Activated T-helper 1 cell treated with Interleukin-2 at 50 U/mL for 16 hours (primary cell): ENCODE measurements around the gene VIT.

Experiments
- DNase-seq: peaks from one replicate; pipeline ENCODE4 v3.0.0-alpha.2; 2020; ENCODE audit warnings: low read depth

VIT gene, protein sequence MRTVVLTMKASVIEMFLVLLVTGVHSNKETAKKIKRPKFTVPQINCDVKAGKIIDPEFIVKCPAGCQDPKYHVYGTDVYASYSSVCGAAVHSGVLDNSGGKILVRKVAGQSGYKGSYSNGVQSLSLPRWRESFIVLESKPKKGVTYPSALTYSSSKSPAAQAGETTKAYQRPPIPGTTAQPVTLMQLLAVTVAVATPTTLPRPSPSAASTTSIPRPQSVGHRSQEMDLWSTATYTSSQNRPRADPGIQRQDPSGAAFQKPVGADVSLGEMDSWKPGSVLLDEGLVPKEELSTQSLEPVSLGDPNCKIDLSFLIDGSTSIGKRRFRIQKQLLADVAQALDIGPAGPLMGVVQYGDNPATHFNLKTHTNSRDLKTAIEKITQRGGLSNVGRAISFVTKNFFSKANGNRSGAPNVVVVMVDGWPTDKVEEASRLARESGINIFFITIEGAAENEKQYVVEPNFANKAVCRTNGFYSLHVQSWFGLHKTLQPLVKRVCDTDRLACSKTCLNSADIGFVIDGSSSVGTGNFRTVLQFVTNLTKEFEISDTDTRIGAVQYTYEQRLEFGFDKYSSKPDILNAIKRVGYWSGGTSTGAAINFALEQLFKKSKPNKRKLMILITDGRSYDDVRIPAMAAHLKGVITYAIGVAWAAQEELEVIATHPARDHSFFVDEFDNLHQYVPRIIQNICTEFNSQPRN

DNA sequence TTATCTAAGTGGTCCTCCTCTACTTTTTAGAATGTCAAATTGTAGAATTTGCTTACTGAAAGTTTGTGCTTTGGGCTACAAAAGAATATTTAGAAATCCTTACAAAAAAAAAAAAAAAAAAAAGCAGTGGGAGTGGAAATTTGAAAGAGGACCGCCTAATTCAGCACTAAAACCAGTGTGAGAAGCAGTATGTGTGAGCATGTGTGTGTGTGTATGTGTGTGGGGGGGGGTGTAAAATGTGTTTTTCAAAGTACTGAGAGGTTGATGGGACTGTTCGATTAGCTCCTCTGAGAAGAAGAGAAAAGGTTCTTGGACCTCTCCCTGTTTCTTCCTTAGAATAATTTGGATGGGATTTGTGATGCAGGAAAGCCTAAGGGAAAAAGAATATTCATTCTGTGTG is at the start of gene VIT:
TSS of gene VIT (plus strand) at position 175 of the 400 bp plus-strand sequence. CDS start 19,664 bp downstream, outside the sequence.
- no peak for DNase-seq

DNA sequence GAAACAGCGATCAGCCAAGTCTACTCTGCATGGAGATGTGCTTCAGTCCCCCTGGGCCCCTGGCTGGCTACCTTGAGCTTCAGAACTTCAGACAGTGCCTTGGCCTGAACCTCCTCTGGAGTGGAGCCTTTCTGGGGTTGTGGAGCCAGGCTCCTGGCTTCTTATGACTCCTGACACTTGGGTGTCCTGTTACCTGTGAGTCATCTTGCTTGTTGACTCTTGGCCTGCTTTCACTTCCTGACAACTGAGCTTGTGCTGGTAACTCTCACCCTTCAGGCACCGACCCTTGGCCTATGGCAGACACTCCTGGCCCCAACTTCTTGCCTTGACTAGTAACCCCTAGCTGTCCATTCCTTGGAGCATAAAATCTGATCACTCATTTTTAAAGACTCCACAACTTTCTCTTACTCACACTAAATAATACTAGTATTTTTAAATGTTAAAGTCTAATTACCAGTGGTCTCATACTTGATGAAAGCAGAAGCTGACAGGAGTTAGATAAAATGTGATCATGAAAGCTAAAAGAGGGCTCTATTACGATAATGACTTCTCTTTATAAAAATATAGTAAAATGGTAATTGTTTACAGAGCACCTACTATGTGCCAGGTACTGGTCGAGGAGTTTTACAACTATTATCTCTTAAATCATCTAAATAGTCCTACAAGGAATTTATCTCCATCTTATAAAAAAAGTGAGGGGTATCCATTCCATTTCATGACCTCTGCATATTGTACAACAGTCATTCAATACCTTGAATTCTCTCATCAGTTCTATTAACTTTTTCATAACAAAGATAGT is 46.3 kb upstream of the VIT start:
- DNase-seq, result no peak

DNA sequence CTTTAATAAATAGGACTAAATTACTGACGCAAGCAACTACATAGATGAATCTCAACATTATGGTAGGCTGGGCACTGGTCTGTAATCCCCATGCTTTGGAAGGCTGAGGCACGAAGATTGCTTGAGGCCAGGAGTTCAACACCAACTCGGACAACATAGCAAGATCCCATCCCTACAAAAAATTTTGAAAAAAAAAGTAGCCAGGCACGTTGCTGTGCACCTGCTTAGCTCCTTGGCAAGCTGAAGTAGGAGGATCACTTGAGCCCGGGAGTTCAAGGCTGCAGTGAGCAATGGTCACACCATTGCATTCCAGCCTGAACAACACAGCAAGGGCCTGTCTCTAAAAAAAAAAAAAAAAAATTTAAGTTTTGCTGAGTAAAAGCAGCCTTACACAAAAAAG is 43.4 kb upstream of the VIT start:
- no peak for DNase-seq

DNA sequence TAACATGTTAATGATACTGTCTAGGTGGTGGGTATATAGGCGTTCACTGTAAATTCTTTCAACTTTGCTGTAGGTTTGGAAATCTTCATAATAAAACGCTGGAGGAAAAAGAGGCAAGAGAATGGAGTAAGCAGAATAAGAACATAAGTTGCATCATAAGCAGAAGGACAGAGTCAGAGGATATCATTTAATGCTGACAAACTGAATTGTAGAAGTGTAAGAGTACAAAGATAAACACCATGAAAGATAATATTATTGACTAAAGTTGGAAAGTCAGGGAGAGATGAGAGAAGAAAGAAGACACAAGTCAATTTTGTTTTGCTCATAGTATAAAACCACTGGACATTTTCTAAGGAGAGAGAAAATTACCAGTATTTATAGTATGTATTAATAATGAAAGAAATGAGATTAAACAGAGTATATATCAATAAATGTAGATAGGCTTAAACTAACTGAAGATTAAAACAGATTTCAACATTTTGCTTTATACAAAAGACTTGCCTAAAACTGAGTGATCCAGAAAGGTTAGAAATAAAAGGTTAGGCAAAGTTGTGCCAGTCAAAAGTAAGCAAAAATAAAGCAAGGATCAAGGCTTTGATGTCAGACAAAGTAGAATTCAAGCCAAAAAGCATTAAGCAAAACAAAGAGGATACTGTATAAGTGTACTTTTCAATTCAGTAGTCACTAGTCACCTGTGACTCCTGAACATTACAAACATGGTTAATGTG is 42.4 kb upstream of the VIT start:
- DNase-seq, result no peak

DNA sequence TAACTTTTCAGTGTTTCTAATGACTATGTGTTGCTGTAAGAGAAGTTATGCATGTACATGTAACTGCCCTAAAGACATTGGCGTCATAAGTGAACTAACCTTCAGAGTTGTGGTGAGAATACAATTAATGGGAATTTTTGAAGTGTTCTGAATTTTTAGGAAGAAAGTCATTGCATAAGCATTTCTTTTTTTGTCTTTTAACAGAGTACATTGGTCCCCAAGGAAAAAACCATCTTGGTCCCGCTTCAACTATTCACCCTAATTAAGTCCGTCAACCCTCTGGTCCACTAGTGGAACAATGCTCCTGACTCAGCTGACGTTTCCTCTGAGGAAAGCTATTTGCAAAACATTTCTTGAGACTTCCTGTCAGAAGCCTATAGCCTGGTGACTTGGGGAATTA is 41.1 kb upstream of the VIT start:
- DNase-seq, result no peak

DNA sequence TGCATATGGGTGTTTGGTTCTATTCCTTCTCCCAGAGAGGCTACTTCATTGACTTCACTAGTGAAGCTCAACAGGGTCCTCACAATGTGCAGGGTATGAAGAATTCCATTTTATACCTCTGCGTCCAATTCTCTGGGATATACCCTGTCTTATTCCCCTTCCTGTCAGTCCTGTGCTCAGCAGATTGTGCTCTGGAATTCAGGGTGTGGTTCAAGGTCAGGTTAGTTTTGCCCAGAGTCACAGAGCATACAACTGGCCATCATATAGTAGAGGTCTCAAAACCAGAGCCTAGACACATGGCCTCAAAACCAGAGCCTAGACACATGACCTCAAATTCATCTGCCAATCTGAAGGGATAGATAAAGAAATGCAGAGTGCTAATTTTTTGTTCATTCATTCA is 38.8 kb upstream of the VIT start:
- DNase-seq, result no peak

DNA sequence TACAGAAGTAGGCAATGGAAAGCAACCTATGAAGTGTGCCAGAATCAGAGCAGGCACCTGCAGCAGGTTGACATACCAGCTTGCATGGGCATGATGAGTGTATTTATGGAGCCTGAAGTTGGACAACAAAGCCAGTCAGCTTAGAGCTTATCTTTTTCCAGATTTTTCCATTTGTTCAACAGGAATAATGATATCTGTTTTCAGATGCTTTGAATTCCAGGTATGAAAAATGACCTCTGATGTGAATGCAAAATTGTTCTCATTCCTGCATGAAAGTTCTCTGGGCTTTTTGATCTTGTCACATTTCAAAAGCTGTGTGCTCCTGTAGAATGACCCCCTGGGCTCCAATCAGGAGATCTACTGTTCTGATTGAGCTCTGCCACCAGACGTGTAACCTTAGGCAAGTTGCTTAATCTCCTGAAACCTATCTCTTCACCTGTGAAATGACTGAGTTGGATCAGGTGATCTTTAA is 38.2 kb upstream of the VIT start:
- DNase-seq, result no peak

DNA sequence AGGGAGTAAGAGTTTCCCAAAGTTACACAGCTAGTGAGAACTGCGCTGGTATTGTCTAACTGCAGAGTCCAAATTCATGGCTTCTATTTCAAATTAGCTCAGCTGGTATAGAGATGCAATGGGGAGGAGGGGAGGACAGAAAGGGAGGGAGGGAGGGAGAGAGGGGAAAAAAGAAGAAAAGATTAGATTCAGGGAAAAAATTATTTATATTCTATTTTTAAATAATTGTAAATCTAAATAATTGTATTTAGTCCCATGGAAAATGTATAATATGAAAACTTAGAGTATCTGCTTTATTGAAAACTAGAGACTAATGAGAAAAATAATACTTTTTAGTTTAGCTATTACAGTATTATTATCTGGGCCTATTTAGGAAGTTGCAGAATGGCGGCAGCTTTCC is 37.3 kb upstream of the VIT start:
- DNase-seq, result no peak

DNA sequence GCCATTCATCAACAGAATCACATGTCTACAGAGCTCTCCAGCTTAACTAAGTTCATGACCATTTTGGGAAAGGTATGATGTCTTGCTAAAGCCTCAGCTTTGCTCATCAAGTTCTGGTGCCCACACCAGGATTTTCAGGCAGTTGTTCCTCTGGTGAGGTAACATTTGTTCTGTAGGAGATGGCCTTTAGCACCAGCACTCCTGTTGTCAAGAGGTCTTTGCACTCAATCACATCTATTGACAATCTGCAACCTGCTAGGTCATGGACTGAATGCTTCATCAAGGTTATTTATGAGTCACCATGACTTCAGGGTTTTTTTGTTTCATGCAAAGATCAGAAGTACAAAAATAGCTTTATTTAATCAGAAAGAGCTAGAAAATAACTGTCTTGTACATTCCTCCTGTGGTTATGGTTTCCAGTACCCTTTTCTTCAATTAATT is 36.6 kb upstream of the VIT start:
- no peak for DNase-seq

DNA sequence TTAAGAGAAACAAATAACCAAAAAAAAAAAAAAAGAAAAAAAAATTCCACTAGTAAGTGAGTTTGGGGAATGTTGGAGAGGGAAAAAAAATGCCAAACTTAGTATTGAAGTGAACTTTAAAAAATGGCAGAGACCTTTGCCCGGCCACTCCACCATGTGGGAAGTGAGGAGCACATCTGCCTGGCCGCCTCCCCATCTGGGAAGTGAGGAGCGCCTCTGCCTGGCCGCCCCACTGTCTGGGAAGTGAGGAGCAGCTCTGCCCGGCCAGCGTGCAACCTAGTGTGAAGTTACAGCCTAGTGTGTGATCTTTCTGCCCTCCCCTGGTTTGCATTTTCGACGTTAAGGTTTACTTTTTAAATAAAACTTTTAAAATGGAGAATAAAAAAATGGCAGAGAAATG is 33.9 kb upstream of the VIT start:
- DNase-seq, result no peak

DNA sequence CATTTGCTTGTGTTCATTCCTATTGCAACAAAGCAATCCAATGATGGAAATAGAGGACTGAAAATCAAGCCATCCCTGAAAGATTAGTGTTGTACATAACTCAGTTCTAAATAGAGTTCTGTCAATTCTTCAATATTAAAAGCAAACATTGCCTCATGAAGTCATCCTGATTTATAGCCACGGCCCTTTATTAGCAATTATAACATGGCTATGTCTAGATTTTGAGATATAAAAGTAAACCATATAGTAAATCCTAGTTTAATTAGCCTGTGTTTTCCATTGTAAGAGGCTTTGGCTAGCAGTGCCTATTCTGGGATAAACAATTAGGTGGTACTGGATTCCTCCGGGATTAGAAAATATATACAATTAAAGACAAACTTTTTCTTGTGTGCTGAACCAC is 33.2 kb upstream of the VIT start:
- DNase-seq, result no peak

DNA sequence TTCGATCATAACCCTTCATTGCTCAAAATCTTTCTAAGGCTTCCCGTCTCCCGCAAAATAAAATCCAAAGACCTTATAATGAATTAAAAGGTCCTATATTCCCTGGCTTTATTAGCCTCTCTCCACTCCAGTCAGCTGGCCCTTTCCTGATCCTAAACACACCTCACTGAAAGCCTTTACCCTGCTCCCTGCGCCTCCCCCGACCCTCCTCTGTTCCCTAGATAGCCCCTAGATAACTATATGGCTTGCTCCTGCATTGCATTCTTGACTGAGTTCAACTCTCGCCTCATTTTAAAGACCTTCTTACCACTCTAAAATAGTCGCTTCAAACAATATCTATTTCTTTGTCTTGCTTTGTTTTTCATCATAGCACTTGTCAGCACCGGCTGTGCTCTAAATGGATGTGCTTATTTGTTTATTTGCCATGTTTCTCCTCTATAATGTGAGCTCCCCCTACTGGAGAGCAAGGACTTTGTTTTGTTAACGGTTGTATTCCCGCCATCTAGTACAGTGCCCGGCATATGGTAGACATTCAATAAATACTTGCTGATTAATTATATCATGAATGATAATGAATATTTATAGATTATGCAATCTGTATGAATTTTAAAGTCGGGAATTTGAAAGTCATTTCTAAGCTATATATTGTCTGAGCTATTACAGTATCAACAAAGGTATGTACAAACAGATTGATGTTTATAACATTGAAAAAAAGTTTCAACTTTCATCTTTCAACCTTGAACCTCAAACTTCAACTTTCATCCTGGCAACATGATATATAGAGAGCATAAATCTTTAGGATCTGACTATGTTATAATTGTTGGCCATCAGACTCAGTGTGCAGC is 32.4 kb upstream of the VIT start:
- no peak for DNase-seq

DNA sequence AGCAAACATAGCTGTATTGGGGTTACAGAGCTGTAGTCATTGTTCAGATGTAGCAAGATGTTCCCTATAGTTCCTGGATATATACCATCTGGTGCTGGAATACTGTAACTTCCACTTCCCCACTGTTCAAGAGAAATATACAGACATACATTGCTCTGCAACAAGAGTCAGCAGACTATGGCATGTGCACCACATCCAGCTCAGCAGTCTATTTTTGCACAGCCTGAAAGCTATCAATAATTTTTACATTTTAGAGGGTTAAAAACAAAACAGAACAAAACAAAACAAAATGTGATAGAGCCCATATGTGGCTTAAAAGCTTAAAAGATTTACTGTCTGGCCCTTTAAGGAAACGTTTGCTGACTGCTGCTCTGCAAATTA is 31.8 kb upstream of the VIT start:
- DNase-seq, result no peak

DNA sequence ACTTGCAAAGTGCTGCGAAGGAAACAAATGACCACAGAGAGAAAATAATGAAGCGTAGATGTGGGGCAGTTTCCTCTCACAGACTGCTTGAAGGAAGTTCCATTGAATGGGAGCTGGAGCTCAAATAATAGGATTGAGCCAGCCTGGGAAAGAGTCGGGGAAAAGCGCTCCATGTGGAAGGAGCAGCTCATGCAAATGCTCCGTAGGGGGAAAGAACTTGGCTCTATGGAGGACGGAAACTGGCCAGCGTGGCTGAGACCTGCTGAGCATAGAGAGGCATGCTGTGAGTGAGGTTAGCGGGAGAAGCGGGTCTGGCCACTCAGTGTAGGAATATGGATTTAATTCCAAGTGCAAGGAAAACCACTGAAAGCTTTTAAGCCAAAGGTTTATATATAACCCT is 28.6 kb upstream of the VIT start:
- no peak for DNase-seq

DNA sequence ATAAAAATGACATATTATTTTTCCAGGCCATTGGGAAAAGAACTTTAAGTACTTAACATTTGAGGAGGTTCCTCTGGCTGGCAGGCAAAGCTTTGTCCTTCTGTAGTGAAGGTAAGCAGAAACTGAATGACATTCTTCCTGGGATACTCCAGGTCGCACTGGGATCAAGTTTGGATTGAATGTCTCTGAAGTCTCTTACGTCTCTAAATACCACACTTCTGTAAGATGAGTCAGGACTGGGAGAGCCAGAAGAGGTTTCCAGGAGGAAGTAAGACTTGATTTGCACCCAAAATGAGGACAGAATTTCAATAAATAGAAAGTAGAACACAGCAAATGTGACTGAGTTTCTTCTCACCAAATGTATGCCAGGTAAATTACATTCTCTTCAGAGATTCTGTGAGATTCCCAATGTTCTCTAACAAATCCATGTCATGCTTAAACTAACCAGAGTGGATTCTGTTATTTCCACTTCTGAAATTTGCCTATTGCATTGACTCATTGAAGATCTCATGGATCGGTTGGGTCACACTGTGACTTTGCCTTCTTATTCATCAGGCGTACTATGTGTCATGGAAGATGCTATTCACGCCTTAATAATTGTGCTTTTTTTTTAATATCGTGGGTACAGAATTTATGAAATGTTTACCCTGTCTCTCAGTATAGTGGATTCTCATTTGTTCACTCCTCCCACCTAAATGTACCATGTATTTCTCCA is 25.5 kb upstream of the VIT start:
- DNase-seq, result no peak

DNA sequence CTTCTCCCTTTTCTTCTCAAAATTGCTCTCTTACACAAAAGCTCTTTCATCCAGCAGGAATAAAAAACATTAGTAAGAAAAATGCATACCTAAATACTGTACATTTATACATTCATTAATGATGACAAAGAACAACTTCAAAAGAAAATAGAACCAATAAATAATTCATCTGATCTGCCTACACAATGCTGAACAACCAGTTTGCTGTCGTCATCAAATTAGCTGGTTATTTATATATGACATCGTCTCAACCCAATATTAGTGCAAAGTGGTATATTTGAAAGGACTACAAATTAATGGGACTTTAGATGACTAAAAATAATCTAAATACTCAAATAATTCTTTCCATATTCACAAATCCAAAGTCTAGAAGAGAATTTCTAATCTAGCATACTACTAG is 24.8 kb upstream of the VIT start:
- no peak for DNase-seq

DNA sequence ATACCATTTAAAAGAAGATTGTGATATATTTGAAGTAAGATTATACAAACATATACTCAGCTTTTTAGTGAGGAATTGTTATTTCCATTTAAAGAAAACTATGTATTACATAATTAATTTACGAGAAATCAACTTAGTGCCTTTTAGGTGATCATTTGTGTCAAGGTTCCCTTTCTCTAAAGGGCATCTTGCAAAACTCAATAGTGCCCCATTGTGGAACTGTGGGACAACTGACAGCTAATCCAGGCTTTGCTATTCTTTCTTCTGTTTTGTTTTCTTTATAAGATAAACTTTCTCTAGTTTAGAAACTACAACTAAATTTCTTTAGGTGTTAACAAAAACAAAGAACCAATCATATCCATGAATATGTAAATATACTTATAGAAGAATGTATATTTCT is 24.3 kb upstream of the VIT start:
- no peak for DNase-seq

DNA sequence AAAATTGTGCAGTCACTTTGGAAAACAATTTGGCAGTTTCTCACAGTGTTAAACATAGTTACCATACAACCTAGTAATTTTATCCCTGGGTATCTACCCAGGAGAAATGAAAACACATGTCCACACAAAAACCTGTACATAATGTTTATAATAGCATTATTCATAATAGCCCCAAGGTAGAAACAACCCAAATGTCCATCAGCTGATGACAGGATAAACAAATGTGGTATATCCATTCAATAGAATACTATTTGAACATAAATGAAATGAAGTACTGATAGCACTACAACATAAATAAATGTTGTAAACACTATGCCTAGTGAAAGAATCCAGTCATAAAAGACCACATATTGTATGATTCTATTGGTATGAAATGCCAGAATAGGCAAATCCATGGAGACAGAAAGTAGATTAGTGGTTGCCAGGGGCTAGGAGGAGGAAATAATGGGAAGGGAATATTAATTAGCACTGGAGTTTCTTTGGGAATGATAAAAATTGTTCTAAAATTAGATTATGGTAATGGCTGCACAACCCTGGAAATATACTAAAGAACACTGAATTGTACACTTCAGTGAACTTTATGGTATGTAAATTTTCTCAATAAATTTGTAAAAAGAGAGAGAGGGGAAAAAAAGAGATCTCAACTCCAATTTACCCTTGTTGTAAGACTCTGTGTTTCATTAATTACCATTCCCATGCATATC is 20.8 kb upstream of the VIT start:
- no peak for DNase-seq

DNA sequence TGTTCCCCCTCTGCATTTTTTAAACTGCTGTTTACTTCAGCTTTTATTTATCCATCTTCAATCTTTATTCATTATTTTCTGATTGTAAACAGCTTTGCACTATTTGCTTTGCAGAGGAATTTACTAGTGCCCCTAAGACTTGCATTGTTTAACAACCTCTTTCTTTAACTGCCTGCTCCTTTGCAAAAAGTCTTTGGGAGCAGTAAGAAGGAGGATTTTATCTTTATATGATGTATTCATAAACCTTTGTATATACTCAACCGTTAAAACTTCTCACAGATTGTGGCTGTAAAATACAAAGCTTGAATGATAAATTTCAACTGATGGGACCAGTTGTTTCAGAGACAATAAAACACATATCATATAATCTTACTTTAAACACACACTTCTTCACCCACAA is 20.1 kb upstream of the VIT start:
- DNase-seq, result no peak

DNA sequence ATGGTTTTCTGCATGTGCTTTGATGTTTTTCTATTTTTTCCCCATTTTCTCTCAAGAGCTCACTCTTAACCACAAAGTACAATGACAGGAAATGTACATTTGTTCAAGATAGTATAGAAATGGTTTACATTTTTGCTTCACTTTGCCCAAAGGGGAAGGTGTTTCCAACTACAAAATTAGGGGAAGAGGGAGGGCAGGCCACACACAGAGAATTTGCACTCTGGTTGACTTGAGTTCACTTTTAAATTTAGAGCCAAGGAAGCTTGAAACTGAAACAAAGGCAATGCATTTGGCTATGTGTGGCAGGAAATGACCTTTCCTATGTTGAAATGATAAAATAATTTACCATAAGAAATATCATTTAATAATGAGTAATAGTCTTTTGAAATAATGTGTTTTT is 19.1 kb upstream of the VIT start:
- no peak for DNase-seq
